LNCAP (cell line): ENCODE data around the gene GAA.

Experiments
- CTCF ChIP-seq: fragments of 450-650 bp; IDR thresholded peaks from 2 replicates; pipeline ENCODE4 v1.5.1; 2017; ENCODE audit warnings: mild to moderate bottlenecking

The GAA gene

GRCh38 chr17:80086081-80086480 is 15.3 kb upstream of the GAA start:
- TF ChIP-seq CTCF = no peak

- TF ChIP-seq CTCF = no peak
Measured at GRCh38 chr17:80086616-80087015, 14.8 kb upstream of the GAA start.

- no peak for TF ChIP-seq CTCF
Measured at GRCh38 chr17:80087346-80088265, 13.8 kb upstream of the GAA start.

GRCh38 chr17:80089762-80090161 is 11.6 kb upstream of the GAA start:
- no peak for TF ChIP-seq CTCF

- no peak for TF ChIP-seq CTCF
Measured at GRCh38 chr17:80091376-80091775, 10.0 kb upstream of the GAA start.

- no peak for TF ChIP-seq CTCF
Measured at GRCh38 chr17:80092959-80093358, 8.4 kb upstream of the GAA start.

- no peak for TF ChIP-seq CTCF
Measured at GRCh38 chr17:80095038-80095843, 6.1 kb upstream of the GAA start.
